SIG-M5 treated with dmso at 0.1 percent for 504 hours (cell line): ENCODE results near the gene PLSCR4.

Experiments
- DNase-seq: peaks from one replicate; lab custom pipeline; 2025; ENCODE audit not compliant: unreplicated experiment; lab: John Stamatoyannopoulos, UW

The PLSCR4 gene

GRCh38 chr3:146195030-146195429, 55.9 kb downstream of the PLSCR4 start:
- no peak for DNase-seq

- no peak for DNase-seq
These were observed 59.9 kb downstream of the PLSCR4 start for GRCh38 chr3:146191051-146191450.

- DNase-seq, result peak; percentile 77
These were observed 61.3 kb downstream of the PLSCR4 start for GRCh38 chr3:146189519-146190173.

GRCh38 chr3:146187334-146187950, 63.5 kb downstream of the PLSCR4 start:
- DNase-seq, result peak; percentile 34

GRCh38 chr3:146184241-146185015, 66.5 kb downstream of the PLSCR4 start:
- no peak for DNase-seq

- DNase-seq, result no peak
These were observed 69.7 kb downstream of the PLSCR4 start for GRCh38 chr3:146181216-146181615.

GRCh38 chr3:146180376-146180775, 70.5 kb downstream of the PLSCR4 start:
- DNase-seq, result no peak

GRCh38 chr3:146178006-146178689, 72.8 kb downstream of the PLSCR4 start:
- no peak for DNase-seq

- DNase-seq, result no peak
These were observed 73.4 kb downstream of the PLSCR4 start for GRCh38 chr3:146177519-146177918.

- no peak for DNase-seq
These were observed 73.8 kb downstream of the PLSCR4 start for GRCh38 chr3:146177072-146177471.

- DNase-seq, result no peak
These were observed 78.3 kb downstream of the PLSCR4 start for GRCh38 chr3:146172586-146172985.

GRCh38 chr3:146170591-146170990, 80.3 kb downstream of the PLSCR4 start:
- DNase-seq, result no peak

GRCh38 chr3:146169891-146170290, 81.0 kb downstream of the PLSCR4 start:
- DNase-seq, result no peak

GRCh38 chr3:146166826-146167225, 84.1 kb downstream of the PLSCR4 start:
- DNase-seq, result no peak

- DNase-seq, result no peak
These were observed 84.5 kb downstream of the PLSCR4 start for GRCh38 chr3:146166415-146166821.

- DNase-seq, result no peak
These were observed 85.0 kb downstream of the PLSCR4 start for GRCh38 chr3:146165877-146166276.

- no peak for DNase-seq
These were observed 85.7 kb downstream of the PLSCR4 start for GRCh38 chr3:146164971-146165769.

- no peak for DNase-seq
These were observed 86.4 kb downstream of the PLSCR4 start for GRCh38 chr3:146164506-146164905.

GRCh38 chr3:146164071-146164470, 86.8 kb downstream of the PLSCR4 start:
- no peak for DNase-seq

- no peak for DNase-seq
These were observed 87.3 kb downstream of the PLSCR4 start for GRCh38 chr3:146163584-146163983.

GRCh38 chr3:146162561-146162960, 88.3 kb downstream of the PLSCR4 start:
- no peak for DNase-seq
